Muscle of back (tissue), 11 donors: Measurements from ENCODE around the gene STRN. TPM values are rescaled to one million over a fixed set of nuclear protein-coding genes. Genes with fewer than 3 reads are reported as not detected.

Experiments
- DNase-seq, 3 donors: peaks; one replicate each; pipeline versions ENCODE4 v3.0.0 to v3.0.0-alpha.2; 2013
- polyA plus RNA-seq, 10 donors: library from polyadenylated mRNA; unstranded; fragments of 120-200 nt; gene quantifications; one replicate each; pipeline ENCODE4 v1.2.1, GENCODE V29; 2013; ENCODE audit not compliant: insufficient read length in 10 of 10

STRN gene
- polyA plus RNA-seq, 10 donors: 15.9 to 30.2 (median 20.2) TPM

DNA sequence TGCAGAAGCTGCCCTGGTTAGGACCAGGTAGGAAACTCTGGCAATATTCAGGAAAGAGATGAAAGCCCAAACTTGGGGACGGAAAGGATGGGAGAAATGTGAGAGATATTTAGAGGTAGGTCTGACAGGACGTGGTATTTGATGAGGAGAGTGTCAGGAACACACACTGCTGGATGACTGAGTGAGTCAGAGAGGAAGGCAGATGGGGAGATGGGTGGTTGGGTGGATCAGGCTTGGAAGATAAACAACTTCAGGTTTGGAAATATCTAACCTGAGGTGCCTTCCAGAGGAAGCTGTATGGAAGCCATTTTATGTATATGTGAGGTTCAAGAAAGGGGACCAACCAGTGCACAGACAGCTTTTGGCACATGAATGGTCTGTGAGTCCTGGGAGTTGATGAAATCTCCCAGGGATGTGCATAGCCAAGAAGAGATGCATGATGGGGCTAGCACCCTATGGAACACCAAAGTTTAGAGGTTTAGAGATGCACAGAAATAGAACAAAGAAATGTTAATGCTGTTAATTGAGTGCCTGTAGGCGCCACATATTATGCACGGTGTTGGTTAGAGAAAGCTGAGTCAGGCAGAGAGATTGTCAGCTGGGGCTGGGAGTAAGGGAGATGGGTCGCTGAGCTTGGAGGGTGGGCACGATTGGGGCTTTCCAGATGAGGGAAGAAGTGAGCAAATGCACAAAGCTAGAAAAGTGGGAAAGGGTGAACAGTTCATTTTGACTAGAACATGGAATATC is 168.8 kb downstream of the STRN start:
- DNase-seq: no peak

Other genes with a start within 250 kb of the STRN start
- 10 to 100 TPM; 10.2 to 19.2 (median 13.3) TPM for gene HEATR5B, start 117.8 kb upstream of the STRN start, polyA plus RNA-seq
- gene GPATCH11, start 118.0 kb upstream of the STRN start, polyA plus RNA-seq: 10 to 100 TPM in 2 of 10 donors, 1 to 10 TPM in 8; 6.3 to 10.4 (median 8.1) TPM
- 10 to 100 TPM; 15.4 to 26.5 (median 23.4) TPM for gene EIF2AK2, start 190.4 kb upstream of the STRN start, polyA plus RNA-seq
- not detected for gene SULT6B1, start 222.1 kb upstream of the STRN start, polyA plus RNA-seq
- 10 to 100 TPM; 34.0 to 46.3 (median 39.1) TPM for gene CEBPZOS, start 230.0 kb upstream of the STRN start, polyA plus RNA-seq